Activated naive CD4-positive, alpha-beta T cell treated with anti-CD3 and anti-CD28 coated beads, Interleukin-2, amount 50 U/mL, for 24 hours (primary cell): ENCODE results near the gene VTI1A.

Source experiments
- H3K27ac Mint-ChIP-seq: one replicate; pipeline ENCODE4 v1.8.0; 2021; ENCODE audit warnings: mild to moderate bottlenecking, mixed read lengths
- H3K27me3 Mint-ChIP-seq: one replicate; pipeline ENCODE4 v1.8.0; 2021; ENCODE audit warnings: mixed read lengths
- H3K36me3 Mint-ChIP-seq: one replicate; pipeline ENCODE4 v1.8.0; 2021; ENCODE audit warnings: mixed read lengths
- H3K4me1 Mint-ChIP-seq: one replicate; pipeline ENCODE4 v1.8.0; 2021; ENCODE audit warnings: mixed read lengths
- H3K4me3 Mint-ChIP-seq: one replicate; pipeline ENCODE4 v1.8.0; 2021; ENCODE audit warnings: mild to moderate bottlenecking, mixed read lengths
- H3K9me3 Mint-ChIP-seq: one replicate; pipeline ENCODE4 v1.8.0; 2021; ENCODE audit warnings: mixed read lengths

VTI1A gene

DNA sequence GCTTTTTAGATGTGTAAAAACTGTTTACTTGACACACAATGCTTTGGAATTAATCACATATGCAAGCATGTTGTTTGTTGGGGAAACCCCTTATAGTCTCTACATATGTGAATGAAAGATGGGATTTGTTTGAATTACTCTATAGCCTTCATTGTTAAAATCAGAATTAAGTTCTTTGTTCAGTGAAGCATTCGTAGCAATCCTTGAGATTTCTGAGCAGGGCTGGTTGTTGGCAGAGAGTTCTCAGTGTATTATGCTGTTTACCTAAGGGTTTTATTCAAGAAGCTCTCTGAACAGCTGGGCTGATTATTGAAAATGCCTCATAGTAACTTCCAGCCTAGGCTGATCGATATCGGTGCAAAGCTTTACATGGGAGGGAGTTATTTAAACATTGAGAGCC lies 190.9 kb downstream of the VTI1A start:
- Mint-ChIP-seq H3K27me3 (no peaks in the 10 kb centered on the region), H3K4me3 (no peak overlapping the region), H3K36me3 (peaks cover 4% of the 10 kb centered on the region), H3K4me1 (no peaks in the 10 kb centered on the region), H3K27ac (no peak overlapping the region), H3K9me3 (no peaks in the 10 kb centered on the region)

DNA sequence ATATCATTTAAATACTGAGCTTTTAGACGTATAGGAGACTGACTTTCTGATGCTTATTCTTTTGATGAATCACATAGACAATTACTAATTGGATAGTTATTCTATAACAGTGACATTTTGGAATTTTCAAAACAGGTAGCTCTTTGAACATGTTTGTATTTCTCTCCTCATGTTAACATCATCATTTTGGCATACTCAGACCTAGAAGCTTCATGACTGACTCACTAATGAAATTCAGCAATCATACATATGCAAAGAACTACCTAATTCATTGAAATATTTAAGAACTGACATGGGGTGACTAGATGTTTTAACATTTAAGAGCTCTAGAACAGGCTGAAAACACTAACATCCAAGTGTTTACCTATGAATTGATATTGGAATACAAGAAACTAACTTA lies 192.3 kb downstream of the VTI1A start:
- Mint-ChIP-seq H3K27me3 (no peaks in the 10 kb centered on the region), H3K4me3 (no peak overlapping the region), H3K27ac (no peak overlapping the region), H3K9me3 (no peaks in the 10 kb centered on the region), H3K36me3 (peaks cover 3% of the 10 kb centered on the region), H3K4me1 (no peaks in the 10 kb centered on the region)

DNA sequence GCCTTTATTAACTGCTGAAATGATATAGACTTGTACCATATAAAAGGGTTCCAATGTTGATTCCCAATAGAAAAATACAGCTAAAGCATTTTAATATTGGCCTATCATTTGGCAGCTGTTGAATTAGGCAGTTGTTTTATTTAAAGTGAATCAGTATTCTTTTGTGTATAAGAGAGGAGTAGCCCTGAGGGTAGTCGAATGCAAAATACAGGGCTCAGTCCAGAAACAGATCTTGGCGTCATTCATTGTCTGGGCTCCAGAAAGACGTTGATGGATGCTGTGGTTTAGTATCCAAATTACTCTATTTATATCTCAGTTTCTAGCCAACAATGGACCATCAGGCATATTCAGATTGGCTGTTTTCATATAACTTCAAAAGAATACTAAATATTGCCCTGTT lies 193.6 kb downstream of the VTI1A start:
- Mint-ChIP-seq H3K4me1 (no peaks in the 10 kb centered on the region), H3K27ac (no peak overlapping the region), H3K9me3 (no peaks in the 10 kb centered on the region), H3K27me3 (no peaks in the 10 kb centered on the region), H3K4me3 (no peak overlapping the region), H3K36me3 (no peaks in the 10 kb centered on the region)

DNA sequence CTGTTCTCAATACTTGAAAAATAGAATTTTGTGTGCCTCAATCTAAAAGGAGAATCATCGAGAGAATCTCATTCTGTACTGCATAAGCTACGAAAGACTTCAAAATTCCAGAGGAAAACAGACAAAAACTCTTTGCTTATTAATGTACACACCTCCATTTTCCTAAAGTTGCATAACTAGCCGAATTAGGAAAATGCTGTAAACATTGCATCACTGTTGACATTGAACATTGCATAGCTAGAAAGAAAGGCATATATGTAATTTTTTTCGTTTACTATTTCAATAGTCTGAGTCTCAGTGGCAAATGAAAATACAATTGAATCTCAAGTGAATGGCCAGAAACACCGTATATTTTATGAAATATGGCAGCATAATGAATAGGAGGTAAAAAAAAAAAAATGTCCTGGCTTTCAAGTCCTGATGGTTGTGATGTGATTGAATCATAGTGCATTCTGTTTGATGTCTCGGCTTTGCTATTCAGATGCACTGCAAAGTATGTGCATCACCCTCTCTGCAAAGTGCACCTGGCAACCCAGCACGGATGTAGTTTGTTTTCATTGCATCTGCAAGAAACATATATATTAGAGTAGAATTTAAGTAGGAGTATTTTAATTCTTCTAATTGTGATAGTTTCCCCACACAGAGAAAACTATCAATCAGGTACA lies 196.7 kb downstream of the VTI1A start:
- H3K27ac Mint-ChIP-seq: no peak overlapping the region
- no peaks in the 10 kb centered on the region for H3K4me1 Mint-ChIP-seq
- H3K27me3 Mint-ChIP-seq: no peaks in the 10 kb centered on the region
- no peak overlapping the region for H3K4me3 Mint-ChIP-seq
- H3K36me3 Mint-ChIP-seq: peaks cover 2% of the 10 kb centered on the region
- H3K9me3 Mint-ChIP-seq: no peaks in the 10 kb centered on the region

DNA sequence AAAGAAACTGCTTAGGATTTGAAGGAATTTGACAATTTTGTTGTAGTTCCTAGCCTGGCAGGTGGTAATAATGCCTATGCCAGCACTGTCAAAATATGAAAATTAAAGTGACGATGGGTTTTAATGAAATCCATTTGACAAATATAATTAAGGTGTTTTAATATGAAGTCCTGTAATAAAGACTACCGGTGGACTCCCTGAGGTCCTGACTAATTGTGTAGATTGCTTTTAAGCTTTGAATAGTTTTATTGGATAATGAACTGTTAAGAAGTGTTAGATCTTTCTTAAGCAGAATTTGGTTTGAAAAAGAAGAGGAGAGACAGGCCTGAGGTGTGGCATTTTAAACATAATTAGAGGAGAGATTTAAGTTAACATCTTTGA lies 197.2 kb downstream of the VTI1A start:
- H3K4me3 Mint-ChIP-seq: no peak overlapping the region
- no peaks in the 10 kb centered on the region for H3K9me3 Mint-ChIP-seq
- H3K36me3 Mint-ChIP-seq: peaks cover 2% of the 10 kb centered on the region
- H3K27me3 Mint-ChIP-seq: no peaks in the 10 kb centered on the region
- H3K4me1 Mint-ChIP-seq: no peaks in the 10 kb centered on the region
- no peak overlapping the region for H3K27ac Mint-ChIP-seq

DNA sequence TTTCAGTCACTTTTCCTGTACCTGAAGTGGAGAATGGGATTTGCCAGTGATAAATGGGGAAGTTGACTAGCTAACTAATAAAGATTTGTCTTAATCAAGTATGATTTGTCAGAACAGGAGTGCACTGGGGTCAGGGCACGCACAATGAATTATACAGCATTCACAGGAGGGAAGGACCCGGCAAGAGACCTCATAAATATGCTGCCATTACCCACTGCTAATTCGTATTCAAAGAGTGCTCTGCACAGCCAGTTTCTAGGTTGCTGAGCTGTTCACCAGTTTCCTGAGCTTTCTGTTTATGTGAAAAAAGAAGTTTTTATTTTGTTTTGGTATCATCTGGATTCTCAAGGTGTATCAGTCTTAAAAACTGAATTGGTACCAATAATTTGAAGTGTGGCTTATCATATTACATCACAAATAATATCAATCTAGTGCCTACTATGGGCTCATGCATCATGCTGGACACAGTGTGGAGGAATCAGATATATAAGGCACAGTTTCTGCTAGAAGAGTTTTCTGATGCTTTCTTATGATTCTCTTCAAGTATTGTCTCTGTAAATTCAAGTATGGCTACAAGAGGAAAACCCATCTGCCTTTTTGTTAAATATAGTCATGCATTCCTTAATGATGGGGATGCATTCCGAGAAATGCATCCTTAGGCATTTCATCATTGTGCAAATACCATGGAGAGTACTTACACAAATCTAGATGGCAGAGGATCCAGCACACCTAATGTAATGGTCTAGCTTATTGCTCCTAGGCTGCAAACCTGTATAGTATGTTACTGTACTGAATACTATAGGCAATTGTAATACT lies 202.2 kb downstream of the VTI1A start:
- H3K27me3 Mint-ChIP-seq: no peaks in the 10 kb centered on the region
- H3K36me3 Mint-ChIP-seq: peaks cover 4% of the 10 kb centered on the region
- no peak overlapping the region for H3K4me3 Mint-ChIP-seq
- no peak overlapping the region for H3K27ac Mint-ChIP-seq
- no peaks in the 10 kb centered on the region for H3K4me1 Mint-ChIP-seq
- no peaks in the 10 kb centered on the region for H3K9me3 Mint-ChIP-seq

DNA sequence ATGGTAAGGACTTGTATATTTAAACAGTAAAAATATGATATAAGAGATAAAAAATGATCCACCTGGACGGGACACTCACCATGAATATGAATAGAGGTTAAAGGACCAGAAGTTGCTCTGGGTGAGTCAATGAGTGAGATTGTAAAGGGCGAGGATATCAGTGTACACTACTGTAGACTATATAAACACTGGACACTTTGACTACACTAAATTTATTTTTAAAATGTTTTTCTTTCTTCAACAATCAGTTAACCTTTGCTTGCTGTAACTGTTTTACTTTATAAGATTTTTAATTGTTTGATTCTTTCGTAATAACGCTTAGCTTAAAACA lies 202.8 kb downstream of the VTI1A start:
- H3K4me1 Mint-ChIP-seq: no peaks in the 10 kb centered on the region
- peaks cover 4% of the 10 kb centered on the region for H3K36me3 Mint-ChIP-seq
- no peak overlapping the region for H3K4me3 Mint-ChIP-seq
- no peak overlapping the region for H3K27ac Mint-ChIP-seq
- H3K9me3 Mint-ChIP-seq: no peaks in the 10 kb centered on the region
- H3K27me3 Mint-ChIP-seq: no peaks in the 10 kb centered on the region

DNA sequence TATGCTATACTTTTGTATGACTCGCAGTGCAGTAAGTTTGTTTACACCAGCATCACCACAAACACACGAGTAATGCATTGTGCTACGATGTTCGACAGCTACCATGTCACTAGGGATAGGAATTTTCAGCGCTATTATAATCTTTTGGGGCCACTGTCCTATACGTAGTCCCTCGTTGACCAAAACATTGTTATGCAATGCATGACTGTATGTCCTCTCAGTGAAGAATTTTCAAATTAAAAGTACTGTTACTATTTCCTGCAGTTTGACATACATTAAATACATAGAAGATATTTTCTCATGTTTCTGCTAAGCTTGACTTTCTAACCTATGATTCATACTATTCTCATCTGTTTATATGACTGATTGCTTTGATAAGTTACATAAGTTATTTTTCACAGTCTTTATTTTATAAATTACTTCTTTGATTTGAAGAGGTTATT lies 203.6 kb downstream of the VTI1A start:
- no peaks in the 10 kb centered on the region for H3K4me1 Mint-ChIP-seq

DNA sequence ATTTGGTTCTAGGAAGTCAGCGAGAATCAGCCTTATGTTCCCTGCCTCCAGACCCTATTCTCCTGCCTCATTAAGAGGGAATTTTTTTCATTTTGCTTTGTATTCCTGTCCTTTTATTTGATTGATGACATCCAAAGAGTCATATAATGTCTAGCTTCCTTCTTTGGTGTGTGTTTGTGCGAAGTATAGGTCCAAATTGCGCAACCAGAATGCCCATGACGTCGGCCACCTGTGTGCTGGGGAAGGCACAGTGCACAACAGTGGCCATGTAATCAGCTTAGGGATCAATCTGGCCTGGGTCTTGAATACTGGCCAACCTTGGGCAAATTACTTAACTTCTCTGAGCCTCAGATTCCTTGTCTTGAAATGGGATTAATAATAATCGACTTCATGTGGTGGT lies 206.2 kb downstream of the VTI1A start:
- Mint-ChIP-seq H3K4me1 (no peaks in the 10 kb centered on the region), H3K27ac (no peak overlapping the region)

More for the DNA sequence above, 203.6 kb downstream of the VTI1A start:
- no peak overlapping the region for H3K27ac Mint-ChIP-seq
- no peak overlapping the region for H3K4me3 Mint-ChIP-seq
- H3K9me3 Mint-ChIP-seq: no peaks in the 10 kb centered on the region
- H3K36me3 Mint-ChIP-seq: peaks cover 6% of the 10 kb centered on the region
- no peaks in the 10 kb centered on the region for H3K27me3 Mint-ChIP-seq

DNA sequence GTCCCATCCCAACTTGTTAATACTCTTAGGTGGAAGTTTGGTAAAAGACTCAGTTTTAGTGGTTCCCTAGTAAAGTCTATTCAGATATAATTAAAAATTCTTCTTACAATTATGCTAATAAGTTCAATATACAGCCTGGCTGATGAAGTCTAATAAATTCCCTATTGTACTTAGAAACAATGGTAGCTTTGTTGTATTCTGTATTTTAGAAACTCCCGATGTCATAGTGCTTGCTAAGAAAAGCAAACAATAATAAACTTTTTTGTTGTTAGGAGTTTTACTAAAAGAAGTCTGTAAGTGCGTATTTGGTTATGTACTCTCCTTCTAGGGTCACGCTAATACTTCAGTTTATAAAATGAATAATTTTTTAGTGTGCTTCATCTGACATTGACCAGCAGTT lies 206.8 kb downstream of the VTI1A start:
- peaks cover 10% of the 10 kb centered on the region for H3K36me3 Mint-ChIP-seq
- no peak overlapping the region for H3K27ac Mint-ChIP-seq
- no peaks in the 10 kb centered on the region for H3K9me3 Mint-ChIP-seq
- no peak overlapping the region for H3K4me3 Mint-ChIP-seq
- no peaks in the 10 kb centered on the region for H3K27me3 Mint-ChIP-seq
- H3K4me1 Mint-ChIP-seq: no peaks in the 10 kb centered on the region

More for the DNA sequence above, 206.2 kb downstream of the VTI1A start:
- no peaks in the 10 kb centered on the region for H3K27me3 Mint-ChIP-seq
- peaks cover 10% of the 10 kb centered on the region for H3K36me3 Mint-ChIP-seq
- no peak overlapping the region for H3K4me3 Mint-ChIP-seq
- H3K9me3 Mint-ChIP-seq: no peaks in the 10 kb centered on the region

DNA sequence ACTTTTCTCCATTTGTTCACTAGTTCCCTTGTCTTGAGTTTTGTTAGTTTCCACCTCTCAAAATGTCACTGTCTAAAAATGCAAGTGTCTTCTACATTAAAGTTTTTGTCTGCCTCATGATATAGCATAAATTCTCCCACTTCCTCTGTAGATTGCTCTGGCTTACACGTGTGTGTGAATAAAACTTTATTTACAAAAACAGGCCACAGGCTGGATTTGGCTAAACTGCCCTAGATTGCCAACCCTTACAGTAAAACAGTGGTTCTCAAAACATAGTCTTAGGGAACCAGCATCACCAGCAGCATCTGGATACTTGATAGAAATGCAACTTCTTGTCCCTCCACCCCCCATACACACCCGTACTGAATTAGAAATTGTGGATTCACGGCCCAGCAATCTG lies 207.8 kb downstream of the VTI1A start:
- Mint-ChIP-seq H3K9me3 (no peaks in the 10 kb centered on the region), H3K4me1 (no peaks in the 10 kb centered on the region), H3K27ac (no peak overlapping the region), H3K27me3 (no peaks in the 10 kb centered on the region), H3K36me3 (peaks cover 15% of the 10 kb centered on the region), H3K4me3 (no peak overlapping the region)

DNA sequence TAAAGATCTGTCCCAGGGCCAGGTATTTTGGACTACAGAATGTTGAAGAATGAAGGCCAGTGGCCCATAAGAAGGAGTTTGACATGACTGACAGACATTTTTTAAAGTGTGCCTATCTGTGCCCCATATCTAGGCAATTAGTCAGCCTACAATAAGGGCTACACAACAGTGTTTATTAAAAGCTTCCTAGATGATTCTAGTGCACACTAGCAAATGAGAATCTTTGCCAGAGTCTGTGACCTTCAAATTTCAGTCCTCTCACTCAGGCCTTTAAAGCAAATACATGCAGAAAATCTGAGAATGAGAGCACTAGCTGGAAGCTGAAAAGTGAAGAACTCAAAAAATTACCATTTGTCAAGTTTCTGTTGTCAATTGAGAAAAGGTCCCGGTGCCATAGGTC lies 208.7 kb downstream of the VTI1A start:
- no peak overlapping the region for H3K4me3 Mint-ChIP-seq
- no peaks in the 10 kb centered on the region for H3K27me3 Mint-ChIP-seq
- H3K9me3 Mint-ChIP-seq: no peaks in the 10 kb centered on the region
- no peak overlapping the region for H3K27ac Mint-ChIP-seq
- H3K36me3 Mint-ChIP-seq: peaks cover 15% of the 10 kb centered on the region
- no peaks in the 10 kb centered on the region for H3K4me1 Mint-ChIP-seq

DNA sequence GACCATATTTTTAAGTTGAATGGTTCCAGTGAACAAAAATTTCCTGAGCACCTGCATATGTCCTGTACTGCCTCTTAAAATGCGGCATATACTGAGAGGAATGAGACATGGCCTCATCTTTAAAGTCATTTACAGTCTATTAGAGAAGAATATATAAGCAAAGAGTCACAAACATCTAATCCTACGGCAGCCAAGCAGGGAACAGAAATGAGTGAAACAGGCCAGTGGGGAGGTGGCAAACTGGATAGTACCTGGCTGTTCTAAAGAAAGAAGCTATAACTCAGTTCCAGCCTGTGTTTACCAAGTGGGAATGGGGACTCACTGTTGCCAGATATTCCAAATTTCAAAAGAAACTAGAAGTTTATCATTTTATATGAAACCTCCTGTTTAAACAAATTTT lies 211.4 kb downstream of the VTI1A start:
- no peak overlapping the region for H3K4me3 Mint-ChIP-seq
- no peaks in the 10 kb centered on the region for H3K9me3 Mint-ChIP-seq
- peaks cover 25% of the 10 kb centered on the region for H3K36me3 Mint-ChIP-seq
- no peaks in the 10 kb centered on the region for H3K4me1 Mint-ChIP-seq
- no peaks in the 10 kb centered on the region for H3K27me3 Mint-ChIP-seq
- H3K27ac Mint-ChIP-seq: no peak overlapping the region

DNA sequence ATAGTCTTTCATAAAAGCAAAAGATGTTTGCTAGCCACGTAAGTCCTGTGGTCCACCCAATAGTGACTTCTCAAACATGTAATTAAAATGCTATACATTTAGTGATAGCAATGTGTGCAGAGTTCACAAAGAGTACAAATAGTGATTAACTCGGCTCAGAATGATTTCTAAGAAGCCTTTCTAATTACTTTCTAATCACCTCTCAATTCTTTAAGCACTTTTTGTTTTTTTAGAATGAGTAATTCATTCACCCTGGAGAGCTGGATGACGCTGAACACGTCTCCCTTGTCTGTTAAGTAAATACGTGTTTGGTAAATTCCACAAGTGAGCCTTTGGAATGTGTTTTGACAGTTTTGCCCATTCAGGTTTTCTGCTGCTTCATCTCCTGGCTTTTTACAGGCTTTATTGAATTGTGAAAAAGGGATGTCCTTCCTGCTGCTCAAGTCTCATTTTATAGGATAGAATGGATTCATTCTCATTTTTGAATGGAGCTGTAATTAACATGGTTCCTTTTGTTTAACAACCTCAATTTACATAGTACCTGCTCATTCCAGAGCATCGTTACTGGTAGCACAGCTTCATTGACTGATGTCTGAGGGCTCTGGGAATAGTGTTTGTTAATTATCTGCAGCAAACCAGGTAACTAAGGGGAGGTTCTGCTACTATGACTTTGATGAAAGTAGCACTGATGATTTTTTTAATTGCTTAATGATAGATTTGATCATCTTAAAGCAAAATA lies 212.1 kb downstream of the VTI1A start:
- H3K9me3 Mint-ChIP-seq: no peaks in the 10 kb centered on the region
- H3K27me3 Mint-ChIP-seq: no peaks in the 10 kb centered on the region
- H3K36me3 Mint-ChIP-seq: peaks cover 25% of the 10 kb centered on the region
- H3K4me1 Mint-ChIP-seq: no peaks in the 10 kb centered on the region
- no peak overlapping the region for H3K27ac Mint-ChIP-seq
- H3K4me3 Mint-ChIP-seq: no peak overlapping the region

DNA sequence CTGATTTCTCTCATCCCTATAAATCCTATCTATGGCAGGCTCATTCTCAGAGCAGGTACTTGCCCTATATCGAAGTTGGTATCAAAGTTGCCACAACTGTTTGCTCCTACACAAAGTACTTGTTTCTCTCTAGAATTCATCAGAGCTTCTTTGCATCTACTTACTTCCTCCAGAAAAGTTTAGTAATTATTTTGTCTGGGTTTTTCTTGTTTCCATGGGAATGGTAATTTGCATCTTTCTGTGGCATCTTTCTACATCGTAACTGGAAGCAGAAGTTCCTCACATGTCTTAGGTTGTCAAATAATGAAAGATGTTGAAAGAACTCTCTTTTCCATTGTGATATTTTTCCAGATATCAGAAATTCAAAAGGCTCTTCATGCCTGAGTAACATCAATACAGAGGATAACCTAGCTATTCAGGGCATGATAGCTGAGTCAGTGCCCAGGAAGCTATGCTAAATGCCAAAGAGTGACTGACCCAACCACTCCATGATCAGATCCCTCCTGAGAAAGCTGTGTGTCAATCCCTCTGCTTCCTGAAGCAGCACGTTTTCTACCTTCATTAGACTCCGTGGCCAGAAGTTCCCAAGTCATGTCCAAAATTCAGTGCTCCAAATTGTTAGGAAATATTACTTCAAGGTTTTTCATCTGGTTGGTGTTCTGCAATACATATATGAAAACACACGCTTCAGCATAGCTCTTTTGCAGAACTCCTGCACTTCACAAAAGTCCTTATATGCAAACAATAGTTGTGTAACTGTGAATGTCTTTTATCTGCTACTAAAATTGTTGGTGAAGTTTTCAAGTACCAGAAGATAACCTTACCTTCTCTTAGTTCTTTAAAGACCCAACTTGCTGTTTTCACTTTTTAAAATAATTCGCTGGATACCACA lies 216.5 kb downstream of the VTI1A start:
- Mint-ChIP-seq H3K36me3 (peaks cover 24% of the 10 kb centered on the region), H3K4me1 (no peaks in the 10 kb centered on the region), H3K9me3 (no peaks in the 10 kb centered on the region), H3K27me3 (no peaks in the 10 kb centered on the region), H3K4me3 (no peak overlapping the region), H3K27ac (no peak overlapping the region)
